Activated effector memory CD4-positive, alpha-beta T cell treated with Interleukin-2 at 50 U/mL for 16 hours (primary cell): ENCODE measurements around the gene LRRC14B.
"Not testable (repeated sequence)": the region's sequence is repeated elsewhere in the genome, so short reads cannot be mapped to it uniquely, and the experiment has no call there.

ENCODE experiments used
- DNase-seq: peaks from one replicate; pipeline ENCODE4 v3.0.0-alpha.2; 2020

The LRRC14B gene

DNA sequence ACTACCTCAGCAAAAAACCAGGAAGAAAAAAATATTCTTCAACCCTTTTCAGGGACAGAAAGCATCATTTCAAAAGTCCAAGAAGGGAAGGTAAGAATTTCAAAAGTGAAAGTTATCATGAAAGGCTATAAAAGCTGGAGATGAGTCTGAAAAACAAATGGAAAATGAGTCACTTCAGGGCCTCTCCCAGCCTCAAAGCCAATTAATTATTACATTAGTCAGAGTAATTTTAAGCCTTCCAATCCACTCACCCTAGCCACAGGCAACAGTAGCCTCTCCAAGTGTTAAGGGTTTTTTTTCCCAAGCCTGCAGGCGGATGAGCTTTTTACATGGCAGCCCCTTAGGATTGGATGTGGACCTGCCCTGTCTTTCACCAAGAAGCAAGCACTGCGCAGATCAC lies 24.0 kb downstream of the LRRC14B start:
- not testable (repeated sequence) for DNase-seq

DNA sequence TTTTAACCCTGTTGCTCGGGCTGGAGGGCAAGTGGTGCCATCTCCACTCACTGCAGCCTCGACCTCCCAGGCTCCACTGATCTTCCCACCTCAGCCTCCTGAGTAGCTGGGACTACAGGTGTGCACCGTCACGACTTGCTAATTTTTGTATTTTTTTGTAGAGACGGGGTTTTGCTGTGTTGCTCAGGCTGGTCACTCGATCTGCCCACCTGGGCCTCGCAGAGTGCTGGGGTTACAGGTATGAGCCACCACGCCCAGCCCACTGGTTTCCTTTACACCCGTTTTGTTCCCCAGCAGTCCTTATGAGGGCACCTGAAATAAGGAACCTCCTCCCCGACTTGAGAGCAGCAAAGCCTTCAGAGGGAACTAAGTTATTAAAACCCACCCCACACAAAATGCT lies 24.8 kb downstream of the LRRC14B start:
- DNase-seq: not testable (repeated sequence)

- DNase-seq: peak; percentile 95
Observed at GRCh38 chr5:217494-218456, 26.5 kb downstream of the LRRC14B start, which contains the start of the genes CCDC127 and SDHA. CCDC127 (minus strand) TSS chr5:218153; CDS start chr5:216849, 1,304 bp downstream. SDHA (plus strand) TSS chr5:218320; CDS start chr5:218356, 36 bp downstream.

GRCh38 chr5:218457-219291 lies 27.4 kb downstream of the LRRC14B start:
- peak; percentile 5 for DNase-seq

DNA sequence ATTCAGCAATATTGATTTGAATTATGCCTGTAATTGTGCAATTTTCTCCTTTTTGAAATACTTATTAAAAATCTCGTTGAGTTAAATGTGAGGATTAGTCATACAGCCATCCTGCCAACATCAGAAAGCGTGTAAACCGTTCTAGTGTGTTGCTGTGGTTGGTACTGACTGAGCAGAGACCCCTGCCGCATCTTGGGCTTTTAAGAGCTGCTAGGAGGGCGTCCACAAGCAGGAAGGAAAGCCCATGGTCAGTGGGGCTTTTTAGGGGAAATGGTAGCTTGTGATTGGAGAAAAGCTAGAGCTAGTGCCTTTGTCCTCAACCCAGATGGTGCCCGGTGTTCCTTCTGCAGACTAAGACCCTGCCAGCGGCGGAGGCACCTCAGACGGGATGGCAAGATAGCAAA lies 28.2 kb downstream of the LRRC14B start:
- peak; percentile 16 for DNase-seq

DNA sequence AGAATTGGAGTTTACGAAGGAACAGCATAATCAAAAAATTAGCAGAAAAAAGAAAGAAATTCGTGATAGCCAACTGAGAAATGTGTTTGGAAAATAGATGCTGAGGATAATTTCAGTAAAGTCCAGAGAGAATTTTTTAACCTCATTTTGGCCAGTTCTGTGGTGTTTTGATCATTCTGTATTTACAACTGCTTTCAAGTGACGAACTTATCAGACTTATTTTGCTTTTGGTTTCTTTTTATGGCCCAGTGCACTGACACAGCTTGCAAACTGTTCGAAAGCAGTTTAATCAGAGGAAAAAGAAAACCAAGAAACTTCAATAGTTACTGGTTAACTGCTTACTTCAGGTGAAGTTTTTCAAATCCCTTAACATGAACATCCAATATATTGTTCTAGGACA lies 28.7 kb downstream of the LRRC14B start:
- no peak for DNase-seq

DNA sequence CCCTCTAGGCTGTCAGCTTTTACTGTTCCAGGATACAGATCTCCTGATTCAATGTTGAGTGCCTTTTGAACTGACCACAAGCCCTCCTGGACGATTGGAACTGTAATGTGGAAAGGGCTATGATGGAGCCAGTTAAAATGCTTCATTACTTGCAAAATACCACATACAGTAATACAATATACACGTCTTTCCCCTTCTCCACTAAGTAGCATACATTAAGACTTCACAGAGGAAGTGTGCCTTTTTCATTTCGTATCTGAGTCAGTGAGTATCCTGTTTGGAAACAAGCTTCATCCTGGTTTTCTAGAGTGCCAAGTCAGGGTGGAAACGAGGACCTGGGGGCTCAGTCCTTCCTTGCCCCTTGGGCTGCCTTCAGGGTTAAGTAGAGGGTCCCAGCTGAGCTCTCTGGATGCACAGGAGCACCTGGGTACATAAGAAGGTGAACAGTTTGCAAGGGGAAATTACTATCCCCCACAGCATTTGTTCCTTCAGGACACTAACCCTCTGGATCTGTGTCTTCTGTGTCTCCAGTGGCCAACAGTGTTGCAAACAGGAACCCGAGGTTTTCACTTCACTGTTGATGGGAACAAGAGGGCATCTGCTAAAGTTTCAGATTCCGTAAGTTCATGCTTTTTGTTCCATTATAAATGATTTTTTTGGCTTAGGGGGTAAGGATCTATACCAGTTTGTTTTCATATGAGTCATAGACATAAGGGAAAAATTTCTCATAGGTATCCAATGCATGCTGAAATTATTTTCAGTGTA lies 31.8 kb downstream of the LRRC14B start:
- not testable (repeated sequence) for DNase-seq

DNA sequence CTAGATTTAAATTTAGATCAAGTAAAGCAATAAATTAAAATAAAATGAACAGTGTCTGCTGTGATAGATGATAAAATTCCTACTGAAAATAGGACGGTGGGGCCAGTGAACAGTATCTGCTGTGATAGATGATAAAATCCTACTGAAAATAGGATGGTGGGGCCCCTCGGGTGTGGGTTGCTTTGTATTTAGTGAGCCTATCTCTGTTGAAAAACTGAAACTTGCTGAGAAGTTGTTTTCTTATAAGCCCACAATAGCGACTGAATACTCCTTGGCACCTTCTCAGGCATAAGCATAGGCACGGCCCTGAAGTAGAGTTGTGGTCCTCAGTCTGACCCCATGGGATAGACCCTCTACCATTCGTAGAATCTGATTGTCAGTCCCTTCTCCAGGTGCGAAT lies 32.5 kb downstream of the LRRC14B start:
- DNase-seq: no peak

DNA sequence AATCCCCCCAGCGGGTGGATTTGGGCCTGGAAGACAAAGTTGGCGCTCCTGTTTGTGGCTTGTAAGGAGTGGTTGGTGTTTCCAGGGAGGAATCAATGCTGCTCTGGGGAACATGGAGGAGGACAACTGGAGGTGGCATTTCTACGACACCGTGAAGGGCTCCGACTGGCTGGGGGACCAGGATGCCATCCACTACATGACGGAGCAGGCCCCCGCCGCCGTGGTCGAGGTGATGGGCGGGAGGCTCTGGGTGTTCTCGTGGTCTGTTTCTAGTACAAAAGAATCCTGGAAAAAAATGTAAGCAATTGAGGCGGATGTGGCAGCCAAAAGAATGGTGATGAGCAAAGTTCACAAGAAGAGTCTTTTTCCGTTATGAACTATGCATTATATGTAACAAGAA lies 34.0 kb downstream of the LRRC14B start:
- DNase-seq: no peak

DNA sequence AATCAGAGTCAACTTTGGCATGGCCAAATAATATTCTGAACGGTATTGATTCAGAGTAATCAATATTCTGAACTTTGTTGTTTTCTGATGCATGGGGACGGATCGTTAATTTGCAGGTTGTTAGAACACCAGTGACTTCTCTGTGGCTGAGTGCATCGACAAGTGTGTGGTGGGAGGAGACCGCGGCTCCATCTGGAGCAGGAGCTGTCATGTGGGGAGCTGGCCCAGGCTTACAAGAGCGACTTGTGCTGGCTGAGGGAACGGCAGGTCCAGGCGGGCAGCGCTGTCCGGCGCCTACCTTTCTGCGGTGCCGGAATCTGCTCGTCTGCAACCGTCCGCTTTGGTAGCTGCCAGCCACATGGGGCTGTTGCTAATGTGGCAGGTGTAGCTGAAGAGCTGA lies 36.1 kb downstream of the LRRC14B start:
- not testable (repeated sequence) for DNase-seq

- no peak for DNase-seq
Observed at GRCh38 chr5:228886-229285, 37.6 kb downstream of the LRRC14B start.

DNA sequence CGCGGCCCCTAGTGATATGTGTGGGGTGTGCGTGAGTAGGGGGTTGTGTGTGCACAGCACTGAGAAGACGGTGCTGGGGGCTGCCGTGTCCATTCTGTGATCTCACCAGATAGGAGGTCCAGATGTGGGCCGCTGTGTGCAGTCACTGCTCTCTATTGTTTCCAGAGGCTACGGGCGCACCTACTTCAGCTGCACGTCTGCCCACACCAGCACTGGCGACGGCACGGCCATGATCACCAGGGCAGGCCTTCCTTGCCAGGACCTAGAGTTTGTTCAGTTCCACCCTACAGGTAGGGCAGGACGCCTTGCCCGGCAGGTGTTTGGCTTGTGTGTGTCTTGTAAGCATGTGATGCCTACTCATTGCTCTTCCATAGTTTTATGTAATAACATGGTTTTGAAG lies 39.4 kb downstream of the LRRC14B start:
- no peak for DNase-seq

DNA sequence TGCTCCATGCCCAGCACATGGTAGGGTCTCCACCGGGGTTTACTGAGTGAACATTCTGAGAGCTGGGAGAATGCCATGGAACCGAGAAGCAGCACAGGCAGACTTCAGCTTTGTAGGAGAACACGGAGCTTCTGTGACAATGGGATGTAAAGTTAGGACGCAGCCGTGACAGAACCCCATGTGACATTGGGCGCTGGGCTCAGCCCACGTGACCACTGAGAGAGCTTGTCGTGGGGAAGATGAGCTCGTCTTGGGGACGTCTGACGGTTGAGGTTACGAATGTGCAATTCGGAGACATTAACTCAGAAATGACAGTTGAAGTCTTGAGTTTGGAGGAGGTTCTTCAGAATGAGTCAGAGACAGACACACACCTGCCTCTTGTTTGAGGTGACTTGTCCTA lies 40.4 kb downstream of the LRRC14B start:
- no peak for DNase-seq

DNA sequence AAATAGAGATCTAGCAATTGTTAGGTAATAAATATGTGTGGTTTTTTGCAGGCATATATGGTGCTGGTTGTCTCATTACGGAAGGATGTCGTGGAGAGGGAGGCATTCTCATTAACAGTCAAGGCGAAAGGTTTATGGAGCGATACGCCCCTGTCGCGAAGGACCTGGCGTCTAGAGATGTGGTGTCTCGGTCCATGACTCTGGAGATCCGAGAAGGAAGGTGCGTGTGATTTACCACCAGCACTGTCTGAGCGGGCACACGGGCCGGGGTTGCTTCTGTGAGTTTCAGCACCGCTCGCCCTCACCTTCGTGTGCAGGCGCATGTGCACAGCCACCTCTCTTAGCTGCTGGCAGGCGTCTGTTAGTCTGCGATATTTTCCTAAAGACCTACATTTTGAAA lies 42.1 kb downstream of the LRRC14B start:
- DNase-seq: not testable (repeated sequence)

DNA sequence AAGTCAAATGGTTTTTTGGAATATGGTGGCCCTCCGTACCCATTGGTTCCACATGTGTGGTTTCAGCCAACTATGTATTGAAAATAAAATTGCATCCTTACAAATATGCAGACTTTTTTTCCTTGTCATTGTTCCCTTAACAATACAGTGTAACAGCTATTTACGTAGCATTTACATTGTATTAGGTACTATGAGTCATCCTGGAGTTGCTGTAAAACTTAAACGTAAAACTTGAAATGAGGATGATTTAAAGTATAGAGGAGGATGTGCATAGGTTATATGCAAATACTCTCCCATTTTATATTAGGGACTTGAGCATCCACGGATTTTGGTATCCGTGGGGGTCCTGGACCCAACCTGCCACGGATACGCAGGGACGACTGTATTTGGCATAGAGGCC lies 43.2 kb downstream of the LRRC14B start:
- DNase-seq: no peak

DNA sequence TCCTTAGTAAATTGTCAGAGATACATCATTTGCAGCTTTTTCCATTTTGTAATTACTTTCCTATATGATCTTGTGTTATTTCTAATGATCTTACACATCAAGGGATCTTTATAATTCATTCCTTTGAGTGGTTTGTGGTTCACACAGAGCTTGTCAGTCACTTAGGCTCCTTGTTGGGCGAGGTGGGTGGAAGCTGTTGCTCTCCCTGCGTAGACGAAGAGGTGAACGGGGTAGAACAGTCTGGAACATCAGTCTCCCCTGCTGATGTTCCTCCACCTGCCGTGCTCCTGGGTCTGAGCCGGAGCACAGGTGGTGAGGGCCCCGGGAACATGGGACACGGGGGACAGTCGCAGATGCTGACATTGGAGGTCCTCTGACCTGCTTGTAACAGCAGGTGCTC lies 44.2 kb downstream of the LRRC14B start:
- not testable (repeated sequence) for DNase-seq

- not testable (repeated sequence) for DNase-seq
Observed at GRCh38 chr5:237931-238330, 46.6 kb downstream of the LRRC14B start.

- DNase-seq: not testable (repeated sequence)
Observed at GRCh38 chr5:240550-240949, 49.3 kb downstream of the LRRC14B start.

GRCh38 chr5:241045-241669 lies 49.9 kb downstream of the LRRC14B start:
- not testable (repeated sequence) for DNase-seq

DNA sequence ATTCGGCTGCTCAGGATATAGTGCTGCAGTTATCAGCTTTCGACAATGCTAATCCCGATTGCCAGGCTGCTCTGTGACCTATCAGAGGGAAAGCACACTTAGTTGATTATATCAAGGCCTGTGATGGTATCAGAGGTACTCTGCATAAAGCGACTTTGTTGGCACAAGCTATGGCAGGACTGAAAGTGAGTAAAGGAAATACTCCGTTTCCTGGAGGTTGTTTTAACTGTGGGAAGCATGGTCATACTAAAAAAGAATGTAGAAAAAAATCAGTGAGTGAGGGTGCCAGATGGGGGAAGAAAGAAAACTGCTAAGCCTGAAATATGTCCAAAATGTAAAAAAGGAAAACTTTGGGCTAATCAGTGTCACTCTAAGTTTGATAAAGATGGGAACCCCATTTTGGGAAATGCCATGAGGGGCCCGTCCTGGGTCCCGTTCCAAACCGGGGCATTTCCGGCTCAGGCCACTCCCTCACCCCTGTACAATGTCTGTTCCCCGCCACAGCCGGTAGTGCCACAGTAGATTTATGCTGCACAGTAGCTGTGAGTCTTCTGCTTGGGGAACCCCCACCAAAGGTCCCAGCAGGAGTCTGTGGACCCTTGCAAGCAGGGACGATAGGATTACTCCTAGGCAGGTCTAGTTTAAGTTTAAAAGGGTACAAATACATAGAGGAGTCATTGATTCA lies 52.5 kb downstream of the LRRC14B start:
- DNase-seq: not testable (repeated sequence)

DNA sequence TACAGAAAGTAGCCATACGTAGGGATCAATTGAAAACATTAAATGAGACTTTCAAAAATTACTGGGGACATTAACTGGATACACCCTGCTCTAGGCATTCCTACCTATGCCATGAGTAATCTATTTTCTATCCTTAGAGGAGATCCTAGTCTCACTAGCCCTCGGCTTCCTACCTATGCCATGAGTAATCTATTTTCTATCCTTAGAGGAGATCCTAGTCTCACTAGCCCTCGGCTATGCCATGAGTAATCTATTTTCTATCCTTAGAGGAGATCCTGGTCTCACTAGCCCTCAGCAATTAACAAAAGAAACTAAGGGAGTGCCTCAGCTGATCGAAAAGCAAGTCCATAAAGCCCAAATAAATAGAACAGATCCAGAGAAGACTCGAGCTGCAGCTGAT lies 54.4 kb downstream of the LRRC14B start:
- DNase-seq: not testable (repeated sequence)
